GM12878 (cell line): Measurements from ENCODE around the gene SRL. TPM values are rescaled to one million over a fixed set of nuclear protein-coding genes. Genes with fewer than 3 reads are reported as not detected.

Experiments
- ATAC-seq: fragments of 200-7000 bp; cut with Tn5 transposase; 3 replicates; pipeline ENCODE4 v1.9.1; 2020; ENCODE audit warnings: mild to moderate bottlenecking, moderate library complexity
- BruUV-seq: library from RNA; stranded (reverse); fragments of 400-500 nt; replicated peaks from 2 replicates; lab custom pipeline; 2021; lab: Mats Ljungman, UMichigan
- CTCF ChIA-PET: fragments of 300-600 bp; sonication (Branson Sonifier 250); formaldehyde crosslinking; extraction: SDS; loops from one replicate; lab custom pipeline; 2021; ENCODE audit warnings: inconsistent platforms; lab: Yijun Ruan, JAX
- POLR2A ChIA-PET: fragments of 350-600 bp; formaldehyde crosslinking; extraction: SDS; loops from one replicate; lab custom pipeline; 2021; ENCODE audit warnings: inconsistent platforms; lab: Charles Lee
- RAD21 ChIA-PET: fragments of 300-600 bp; sonication (Branson Sonifier 250); formaldehyde crosslinking; loops from one replicate; lab custom pipeline; 2023; ENCODE audit warnings: antibody characterized with exemption; ENCODE audit not compliant: unreplicated experiment; lab: Charles Lee
- SMC1A ChIA-PET: fragments of 300-600 bp; sonication (Branson Sonifier 250); formaldehyde crosslinking; loops from one replicate; lab custom pipeline; 2023; ENCODE audit not compliant: unreplicated experiment, uncharacterized antibody; lab: Charles Lee
- DNase-seq: peaks from one replicate; pipeline ENCODE4 v3.0.0-alpha.2; 2011; ENCODE audit warnings: low read depth, low spot score
- FAIRE-seq: peaks from 3 replicates; lab custom pipeline; 2011; peaks lifted over from hg19 to GRCh38; lab: Jason Lieb, UNC
- H2AFZ ChIP-seq: 2 replicates; pipeline ENCODE4 v1.6.0; 2011; ENCODE audit warnings: low read depth, low read length, control low read depth; ENCODE audit not compliant: control insufficient read depth
- H3K27ac ChIP-seq: 2 replicates; pipeline ENCODE4 v1.5.1; 2011; ENCODE audit warnings: control low read depth; ENCODE audit not compliant: control insufficient read depth, insufficient read depth
- H3K27me3 ChIP-seq, 2 experiments: replicated peaks in 1 of 2; 2 replicates each; pipeline versions ENCODE4 v1.6.0 to v1.6.1; 2011; ENCODE audit warnings: low read length in 1 of 2; ENCODE audit not compliant: control insufficient read depth in 2 of 2, insufficient read depth in 2 of 2
- H3K36me3 ChIP-seq, 2 experiments: 2 replicates each; pipeline ENCODE4 v1.5.1; 2011; ENCODE audit warnings: low read length in 1 of 2; ENCODE audit not compliant: control insufficient read depth in 2 of 2, insufficient read depth in 2 of 2
- H3K4me1 ChIP-seq: 2 replicates; pipeline ENCODE4 v1.6.1; 2011; ENCODE audit warnings: mild to moderate bottlenecking, low read length, moderate library complexity, mixed read lengths; ENCODE audit not compliant: control insufficient read depth, insufficient read depth
- H3K4me2 ChIP-seq: 2 replicates; pipeline ENCODE4 v1.6.0; 2011; ENCODE audit warnings: control low read depth; ENCODE audit not compliant: control insufficient read depth, insufficient read depth
- H3K4me3 ChIP-seq: fragments of 200-600 bp; sonication (generic); 2 replicates; pipeline ENCODE4 v1.5.1; 2016
- H3K79me2 ChIP-seq: 2 replicates; pipeline ENCODE4 v1.6.0; 2011; ENCODE audit warnings: low read length; ENCODE audit not compliant: control insufficient read depth, insufficient read depth
- H3K9ac ChIP-seq: 2 replicates; pipeline ENCODE4 v1.8.0; 2011; ENCODE audit warnings: low read length, control low read depth, mixed read lengths; ENCODE audit not compliant: control insufficient read depth, insufficient read depth
- H3K9me3 ChIP-seq: replicated peaks from 3 replicates; pipeline ENCODE4 v1.5.1; 2011; ENCODE audit warnings: mild to moderate bottlenecking, low read length; ENCODE audit not compliant: control insufficient read depth, insufficient read depth
- H4K20me1 ChIP-seq: 2 replicates; pipeline ENCODE4 v1.6.0; 2011; ENCODE audit not compliant: control insufficient read depth, insufficient read depth
- ASH2L ChIP-seq: fragments of 300-600, 200-600 bp; sonication (generic); IDR thresholded peaks from 2 replicates; pipeline ENCODE4 v1.6.1; 2017; ENCODE audit warnings: low read depth, mild to moderate bottlenecking, borderline replicate concordance
- CHD4 ChIP-seq: fragments of 200-600 bp; sonication (generic); IDR thresholded peaks from 2 replicates; pipeline ENCODE4 v1.6.1; 2016; ENCODE audit warnings: mild to moderate bottlenecking
- NFYB ChIP-seq: IDR thresholded peaks from 2 replicates; pipeline ENCODE4 v1.6.1; 2011; ENCODE audit warnings: low read depth, mild to moderate bottlenecking, low read length, improper control_type of control experiment, moderate library complexity; ENCODE audit not compliant: insufficient read depth
- RELA ChIP-seq: fragments of 450-650 bp; IDR thresholded peaks from 2 replicates; pipeline ENCODE4 v1.8.0; 2014; ENCODE audit warnings: borderline replicate concordance; ENCODE audit not compliant: partially characterized antibody
- SP1 ChIP-seq: IDR thresholded peaks from one replicate; pipeline ENCODE4 v1.6.1; 2011; ENCODE audit warnings: low read depth, low read length
- TCF3 ChIP-seq: IDR thresholded peaks from 2 replicates; pipeline ENCODE4 v1.6.1; 2012; ENCODE audit warnings: low read depth, mild to moderate bottlenecking, low read length, borderline replicate concordance; ENCODE audit not compliant: insufficient read depth
- WGBS: methylation state at CpG from one replicate; pipeline ENCODE4 v1.1.6; 2016; ENCODE audit warnings: low lambda C conversion rate; ENCODE audit not compliant: insufficient replicate concordance, insufficient coverage; ENCODE audit errors: missing lambda C conversion rate; 5-methylcytosine and 5-hydroxymethylcytosine counted together
- in situ Hi-C: fragments of 300-500 bp; cut with MboI; formaldehyde crosslinking; loops from 9 replicates; pipeline ENCODE4 v1.14.3; 2018; ENCODE audit warnings: mixed read lengths
- intact Hi-C: fragments of 100-400 bp; cut with micrococcal nuclease; formaldehyde crosslinking; loops from one replicate; pipeline ENCODE4 v1.14.2; 2022; ENCODE audit not compliant: unreplicated experiment
- polyA plus RNA-seq, 11 experiments: library from polyadenylated mRNA; depleted of rRNA in 4 of 11; unstranded in 6 of 11; stranded (reverse) in 5 of 11; fragments of >200 nt; fragmentation: Nextera tagmentation in 4 of 11; fragmentation: Illumina TruSeq in 1 of 11; extraction: Ambion mirVana in 4 of 11; extraction: Trizol in 1 of 11; gene quantifications; 1 replicate in 1 of 11; 2 replicates in 10 of 11; pipeline versions ENCODE4 v1.2.1 to v1.2.3, GENCODE V29; 2011 to 2016; ENCODE audit warnings: inconsistent platforms in 2 of 11, missing spikeins in 2 of 11, low read depth in 1 of 11
- total RNA-seq, 4 experiments: library from RNA; depleted of rRNA in 3 of 4; stranded (reverse); fragments of >200 nt in 3 of 4; fragmentation: Illumina TruSeq in 1 of 4; extraction: Trizol in 1 of 4; gene quantifications; 2 replicates each; pipeline versions ENCODE4 v1.2.1 to v1.2.3, GENCODE V29; 2013 to 2021

The SRL gene
- total and polyA plus RNA-seq, 10 of the 15 experiments (the other 5 are each of a cell fraction or from before 2014, with no cell fraction given) = not detected

DNA sequence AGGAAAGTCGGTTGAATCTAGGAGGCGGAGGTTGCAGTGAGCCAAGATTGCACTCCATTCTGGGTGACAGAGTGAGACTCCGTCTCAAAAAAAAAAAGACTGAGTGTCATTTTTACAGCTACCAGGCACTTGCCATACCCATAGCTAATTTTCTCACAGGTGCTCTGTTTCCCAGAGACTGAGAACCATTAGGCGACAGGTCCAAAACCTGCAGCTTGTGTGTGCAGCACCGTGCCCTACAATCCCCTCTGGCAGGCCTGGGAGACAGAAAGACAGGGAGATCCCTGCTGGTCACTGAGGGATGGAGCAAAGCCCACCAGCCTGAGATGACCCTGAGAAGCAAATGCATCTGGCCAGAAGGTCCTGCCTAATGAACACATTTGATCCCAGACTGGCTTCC, 28.2 kb upstream of the SRL start:
- DNase-seq = no peak
- in situ Hi-C loops (no loop called here), intact Hi-C loops (loop anchor here (5.0 kb wide), 2 partner anchors 37 to 57 kb away; no protein-coding TSS in a partner anchor)
- Histone ChIP-seq H3K36me3 (no peaks in the 10 kb centered on the region; a peak in 2 of 4 replicates), H4K20me1 (no peaks in the 10 kb centered on the region), H3K27me3 (no peaks in the 10 kb centered on the region), H3K27ac (no peak overlapping the region), H3K9me3 (no peaks in the 10 kb centered on the region), H3K4me2 (peak overlapping the region; percentile 85), H3K79me2 (peaks cover 35% of the 10 kb centered on the region), H3K9ac (peak overlapping the region; percentile 81; the same call in 1 of the 2 replicates), H3K4me1 (no peaks in the 10 kb centered on the region; the same call in 1 of the 2 replicates), H2AFZ (no peak overlapping the region), H3K4me3 (peak overlapping the region; percentile 91)
- ChIA-PET SMC1A (no interaction called here), CTCF (interaction anchor here (5.7 kb wide), 1 partner anchor 16 kb away, joined by 42 read pairs; no protein-coding TSS in a partner anchor), RAD21 (interaction anchor here (0.5 to 0.6 kb wide), 2 partner anchors 24 to 252 kb away, joined by 3 read pairs; no protein-coding TSS in a partner anchor), POLR2A (no interaction called here)
- no TSS peak for BruUV-seq
- WGBS = 97% methylated on average over 5 of the region's 5 CpGs
- no peak for ATAC-seq
- no peak for FAIRE-seq
- TF ChIP-seq TCF3 = no peak
- TF ChIP-seq ASH2L = no peak

DNA sequence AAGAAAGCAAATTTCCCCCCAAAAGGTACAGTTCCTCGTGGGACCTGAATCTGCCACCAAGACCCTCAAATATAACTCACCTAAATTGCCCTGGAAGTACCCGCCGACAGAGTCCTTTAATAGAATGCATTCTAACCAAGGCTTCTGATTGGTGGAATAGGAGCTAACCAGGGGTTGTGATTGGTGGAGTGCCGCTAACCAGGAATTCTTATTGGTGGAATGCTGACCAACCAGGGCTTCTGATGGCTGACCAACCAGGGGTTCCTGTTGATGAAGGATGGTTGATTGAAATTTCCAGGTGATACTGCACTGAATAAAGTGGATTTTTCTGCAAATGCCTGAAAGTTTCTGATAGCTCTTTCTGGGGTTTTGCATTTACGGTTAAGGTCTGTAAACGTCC, 24.5 kb upstream of the SRL start:
- no TSS peak for BruUV-seq
- Histone ChIP-seq H3K27ac (no peak overlapping the region), H4K20me1 (no peaks in the 10 kb centered on the region), H3K27me3 (no peaks in the 10 kb centered on the region), H3K4me2 (no peak overlapping the region), H3K9me3 (no peaks in the 10 kb centered on the region), H3K9ac (no peak overlapping the region), H3K4me3 (no peak overlapping the region), H2AFZ (no peak overlapping the region), H3K4me1 (no peaks in the 10 kb centered on the region; the same call in 1 of the 2 replicates), H3K79me2 (peaks cover 33% of the 10 kb centered on the region), H3K36me3 (peaks cover 3 to 20% of the 10 kb centered on the region in 2 experiments; a peak in 3 of 4 replicates)
- ChIA-PET POLR2A (no interaction called here), SMC1A (no interaction called here), RAD21 (no interaction called here), CTCF (interaction anchor here (5.7 kb wide), 1 partner anchor 12 kb away, joined by 42 read pairs; no protein-coding TSS in a partner anchor)
- TF ChIP-seq RELA (no peak), SP1 (peak; percentile 47), CHD4 (no peak), NFYB (peak; percentile 78)
- WGBS = 83% methylated on average over 6 of the region's 6 CpGs
- DNase-seq (no peak), FAIRE-seq (no peak), ATAC-seq (no peak)
- intact Hi-C loops = no loop called here
- in situ Hi-C loops = no loop called here
